ENCODE data around the gene CDHR1. TPM values are rescaled to one million over a fixed set of nuclear protein-coding genes. Genes with fewer than 3 reads are reported as not detected.

Gene CDHR1
- total and polyA plus RNA-seq, 4 donors, result 0.07 to 0.51 (median 0.14) TPM

- Histone ChIP-seq H3K4me3 (ENCODE audit: low read depth in 1 of 3, low read length in 3 of 3) (no peak overlapping the region), H3K27me3 (ENCODE audit: control insufficient read depth in 4 of 4, insufficient read depth in 4 of 4, low read length in 3 of 4) (no peaks in the 10 kb centered on the region), H3K9ac (ENCODE audit: low read depth in 1 of 2, low read length in 2 of 2) (no peak overlapping the region), H3K36me3 (ENCODE audit: control insufficient read depth in 4 of 4, insufficient read depth in 3 of 4, low read depth in 1 of 4, low read length in 3 of 4) (no peaks in the 10 kb centered on the region), H3K9me3 (ENCODE audit: control insufficient read depth in 4 of 4, low read length in 3 of 4) (no peaks in the 10 kb centered on the region), H3K27ac (ENCODE audit: low read depth in 1 of 2, low read length in 2 of 2) (no peak overlapping the region), H3K4me1 (ENCODE audit: control insufficient read depth in 4 of 4, insufficient read depth in 4 of 4, low read length in 3 of 4) (no peaks in the 10 kb centered on the region)
- no peak for TF ChIP-seq NR2F2 (IDR thresholded peaks at IDR 0.05)
- TF ChIP-seq FOXA1 (IDR thresholded peaks at IDR 0.05), result no peak
- TF ChIP-seq HNF4G (IDR thresholded peaks at IDR 0.05), result no peak
- DNase-seq (ENCODE audit: low spot score), result no peak
- whole genome bisulfite sequencing, result 77% methylated on average over 5 of the region's 5 CpGs
These were observed 17.7 kb downstream of the CDHR1 start for GRCh38 chr10:84212014-84212413.

DNA sequence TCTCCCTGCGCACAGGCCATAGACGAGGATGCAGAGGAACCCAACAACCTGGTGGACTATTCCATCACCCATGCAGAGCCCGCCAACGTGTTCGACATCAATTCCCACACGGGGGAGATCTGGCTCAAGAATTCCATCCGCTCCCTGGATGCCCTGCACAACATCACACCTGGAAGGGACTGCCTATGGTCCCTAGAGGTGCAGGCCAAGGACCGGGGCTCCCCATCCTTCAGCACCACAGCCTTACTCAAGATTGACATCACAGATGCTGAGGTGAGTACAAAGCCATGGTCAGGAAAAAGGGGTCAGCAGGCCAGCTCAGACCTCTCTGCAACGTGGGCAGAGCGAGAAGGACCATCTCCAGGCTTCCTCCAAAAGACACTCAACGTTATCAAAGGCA lies 18.7 kb downstream of the CDHR1 start:
- no peak overlapping the region for H3K9ac ChIP-seq (ENCODE audit: low read depth in 1 of 2, low read length in 2 of 2)
- TF ChIP-seq YY1 (IDR thresholded peaks at IDR 0.05) (no peak), NR2F2 (IDR thresholded peaks at IDR 0.05) (no peak), TAF1 (conservative IDR thresholded peaks at IDR 0.05) (no peak), HNF4A (conservative IDR thresholded peaks at IDR 0.05) (no peak), CTCF (IDR thresholded peaks at IDR 0.05; ENCODE audit: low read depth, low read length, missing input control) (no peak), REST (IDR thresholded peaks at IDR 0.05) (no peak), MAX (IDR thresholded peaks at IDR 0.05) (no peak), FOXA2 (IDR thresholded peaks at IDR 0.05) (no peak), SP1 (IDR thresholded peaks at IDR 0.05) (no peak), HNF4G (IDR thresholded peaks at IDR 0.05) (no peak), FOXA1 (IDR thresholded peaks at IDR 0.05) (no peak), GABPA (IDR thresholded peaks at IDR 0.05 in 1 of 2, conservative IDR thresholded peaks at IDR 0.05 in 1 of 2) (no peak), ZBTB33 (IDR thresholded peaks at IDR 0.05) (no peak), JUND (IDR thresholded peaks at IDR 0.05) (no peak), EGR1 (IDR thresholded peaks at IDR 0.05; ENCODE audit: low read depth in 2 of 2) (no peak), RAD21 (IDR thresholded peaks at IDR 0.05) (no peak), RXRA (IDR thresholded peaks at IDR 0.05) (no peak)
- TF ChIP-seq, protein P1, sequence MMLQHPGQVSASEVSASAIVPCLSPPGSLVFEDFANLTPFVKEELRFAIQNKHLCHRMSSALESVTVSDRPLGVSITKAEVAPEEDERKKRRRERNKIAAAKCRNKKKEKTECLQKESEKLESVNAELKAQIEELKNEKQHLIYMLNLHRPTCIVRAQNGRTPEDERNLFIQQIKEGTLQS (IDR thresholded peaks at IDR 0.05), result no peak
- no peak overlapping the region for H3K27ac ChIP-seq (ENCODE audit: low read depth in 1 of 2, low read length in 2 of 2)
- WGBS, result 86% methylated on average over 11 of the region's 11 CpGs
- H3K4me3 ChIP-seq (ENCODE audit: low read depth in 1 of 3, low read length in 3 of 3), result no peak overlapping the region
- H3K36me3 ChIP-seq (ENCODE audit: control insufficient read depth in 4 of 4, insufficient read depth in 3 of 4, low read depth in 1 of 4, low read length in 3 of 4), result no peaks in the 10 kb centered on the region
- no peaks in the 10 kb centered on the region for H3K4me1 ChIP-seq (ENCODE audit: control insufficient read depth in 4 of 4, insufficient read depth in 4 of 4, low read length in 3 of 4)
- H3K9me3 ChIP-seq (ENCODE audit: control insufficient read depth in 4 of 4, low read length in 3 of 4), result no peaks in the 10 kb centered on the region
- no peak for DNase-seq (ENCODE audit: low spot score)
- no peaks in the 10 kb centered on the region for H3K27me3 ChIP-seq (ENCODE audit: control insufficient read depth in 4 of 4, insufficient read depth in 4 of 4, low read length in 3 of 4)

All from liver (tissue), 9 donors.